H9 (cell line): Measurements from ENCODE around the gene RCHY1. TPM values are rescaled to one million over a fixed set of nuclear protein-coding genes. Genes with fewer than 3 reads are reported as not detected.

Source experiments
- DNase-seq: peaks from one replicate; pipeline ENCODE4 v3.0.0-alpha.2; 2017
- H2AFZ ChIP-seq: one replicate; pipeline ENCODE4 v1.6.1; 2013; ENCODE audit warnings: mild to moderate bottlenecking, low read length, control low read depth, moderate library complexity
- H2AK5ac ChIP-seq: 2 replicates; pipeline ENCODE4 v1.6.1; 2013; ENCODE audit warnings: low read length, control low read depth, mixed read lengths; ENCODE audit not compliant: insufficient read length
- H2BK120ac ChIP-seq: one replicate; pipeline ENCODE4 v1.6.1; 2013; ENCODE audit warnings: low read depth, mild to moderate bottlenecking, low read length, control low read depth, inconsistent platforms; ENCODE audit not compliant: poor library complexity, severe bottlenecking
- H2BK12ac ChIP-seq: 2 replicates; pipeline ENCODE4 v1.6.1; 2013; ENCODE audit warnings: low read length, control low read depth, mixed read lengths, low read depth; ENCODE audit not compliant: insufficient read length
- H2BK15ac ChIP-seq: 2 replicates; pipeline ENCODE4 v1.6.1; 2013; ENCODE audit warnings: low read depth, low read length, control low read depth
- H2BK20ac ChIP-seq: one replicate; pipeline ENCODE4 v1.6.1; 2013; ENCODE audit warnings: low read depth, mild to moderate bottlenecking, low read length, control low read depth, inconsistent platforms; ENCODE audit not compliant: poor library complexity, severe bottlenecking
- H2BK5ac ChIP-seq: 2 replicates; pipeline ENCODE4 v1.6.1; 2013; ENCODE audit warnings: low read length, control low read depth, mixed read lengths; ENCODE audit not compliant: insufficient read length
- H3K14ac ChIP-seq: 2 replicates; pipeline ENCODE4 v1.6.1; 2013; ENCODE audit warnings: low read length, control low read depth; ENCODE audit not compliant: insufficient read depth
- H3K18ac ChIP-seq: 2 replicates; pipeline ENCODE4 v1.6.1; 2013; ENCODE audit warnings: low read depth, mild to moderate bottlenecking, mixed read lengths, low read length, control low read depth; ENCODE audit not compliant: insufficient read length
- H3K23ac ChIP-seq: 2 replicates; pipeline ENCODE4 v1.6.1; 2013; ENCODE audit warnings: low read length, control low read depth, mixed read lengths, low read depth; ENCODE audit not compliant: insufficient read length
- H3K23me2 ChIP-seq: 2 replicates; pipeline ENCODE4 v1.6.1; 2013; ENCODE audit warnings: low read depth, mild to moderate bottlenecking, mixed read lengths, low read length, control low read depth; ENCODE audit not compliant: insufficient read length, poor library complexity, severe bottlenecking
- H3K27ac ChIP-seq: 2 replicates; pipeline ENCODE4 v1.5.1; 2013; ENCODE audit warnings: low read length, control low read depth, mixed read lengths, low read depth; ENCODE audit not compliant: insufficient read length
- H3K27me3 ChIP-seq: 2 replicates; pipeline ENCODE4 v1.6.1; 2013; ENCODE audit warnings: low read length, control low read depth, inconsistent platforms; ENCODE audit not compliant: insufficient read depth
- H3K4ac ChIP-seq: 2 replicates; pipeline ENCODE4 v1.6.1; 2013; ENCODE audit warnings: low read depth, mild to moderate bottlenecking, control low read depth, inconsistent platforms, low read length, moderate library complexity
- H3K4me1 ChIP-seq: 2 replicates; pipeline ENCODE4 v1.6.1; 2013; ENCODE audit warnings: low read length, control low read depth, inconsistent platforms; ENCODE audit not compliant: insufficient read depth
- H3K4me2 ChIP-seq: 2 replicates; pipeline ENCODE4 v1.6.1; 2013; ENCODE audit warnings: low read length, control low read depth, mixed read lengths; ENCODE audit not compliant: insufficient read length, insufficient read depth
- H3K56ac ChIP-seq: 2 replicates; pipeline ENCODE4 v1.6.1; 2013; ENCODE audit warnings: low read depth, mild to moderate bottlenecking, mixed read lengths, low read length, control low read depth; ENCODE audit not compliant: insufficient read length
- H3K79me1 ChIP-seq: 2 replicates; pipeline ENCODE4 v1.6.1; 2013; ENCODE audit warnings: low read depth, mild to moderate bottlenecking, moderate library complexity, low read length, control low read depth, inconsistent platforms; ENCODE audit not compliant: insufficient read depth, poor library complexity, severe bottlenecking
- H3K79me2 ChIP-seq: 2 replicates; pipeline ENCODE4 v1.6.1; 2013; ENCODE audit warnings: low read length, control low read depth, inconsistent platforms; ENCODE audit not compliant: insufficient read depth
- H3K9ac ChIP-seq: 2 replicates; pipeline ENCODE4 v1.6.1; 2013; ENCODE audit warnings: low read length, control low read depth, mixed read lengths; ENCODE audit not compliant: insufficient read length; ENCODE audit errors: extremely low read depth
- H3K9me3 ChIP-seq: one replicate; pipeline ENCODE4 v1.6.1; 2013; ENCODE audit warnings: low read depth, low read length, inconsistent platforms; ENCODE audit not compliant: control insufficient read depth
- H3T11ph ChIP-seq: one replicate; pipeline ENCODE4 v1.6.1; 2013; ENCODE audit warnings: mild to moderate bottlenecking, low read length, control low read depth, inconsistent platforms
- H4K20me1 ChIP-seq: one replicate; pipeline ENCODE4 v1.6.1; 2013; ENCODE audit not compliant: control insufficient read depth, insufficient read length, insufficient read depth
- H4K5ac ChIP-seq: 2 replicates; pipeline ENCODE4 v1.6.1; 2013; ENCODE audit warnings: low read depth, mild to moderate bottlenecking, mixed read lengths, low read length, control low read depth; ENCODE audit not compliant: insufficient read length
- H4K8ac ChIP-seq: replicated peaks from 2 replicates; pipeline ENCODE4 v1.6.1; 2013; ENCODE audit warnings: low read length, control low read depth, mixed read lengths, low read depth; ENCODE audit not compliant: insufficient read length
- H4K91ac ChIP-seq: 2 replicates; pipeline ENCODE4 v1.6.1; 2013; ENCODE audit warnings: low read depth, mild to moderate bottlenecking, moderate library complexity, mixed read lengths, low read length, control low read depth; ENCODE audit not compliant: insufficient read length
- H3K27ac Mint-ChIP-seq, 3 experiments: 2 replicates in 2 of 3; 3 replicates in 1 of 3; pipeline ENCODE4 v1.8.0; 2020 to 2021; ENCODE audit warnings: mixed read lengths in 3 of 3, mild to moderate bottlenecking in 1 of 3, moderate library complexity in 1 of 3
- H3K27me3 Mint-ChIP-seq: 2 replicates; pipeline ENCODE4 v1.8.0; 2021; ENCODE audit warnings: low read depth, mild to moderate bottlenecking, moderate library complexity, mixed read lengths
- H3K36me3 Mint-ChIP-seq, 3 experiments: 2 replicates in 2 of 3; 3 replicates in 1 of 3; pipeline ENCODE4 v1.8.0; 2020 to 2021; ENCODE audit warnings: low read depth in 3 of 3, mixed read lengths in 3 of 3; ENCODE audit not compliant: insufficient read depth in 1 of 3
- H3K4me1 Mint-ChIP-seq, 2 experiments: 2 replicates each; pipeline ENCODE4 v1.8.0; 2020; ENCODE audit warnings: mixed read lengths in 2 of 2
- H3K4me3 Mint-ChIP-seq, 2 experiments: 2 replicates in 1 of 2; 3 replicates in 1 of 2; pipeline ENCODE4 v1.8.0; 2020 to 2021; ENCODE audit warnings: mild to moderate bottlenecking in 2 of 2, mixed read lengths in 2 of 2, moderate library complexity in 1 of 2
- H3K9me3 Mint-ChIP-seq, 2 experiments: 2 replicates in 1 of 2; 3 replicates in 1 of 2; pipeline ENCODE4 v1.8.0; 2020; ENCODE audit warnings: mild to moderate bottlenecking in 2 of 2, mixed read lengths in 2 of 2, moderate library complexity in 1 of 2
- CTCF ChIP-seq: fragments of 200-600 bp; sonication (generic); conservative IDR thresholded peaks from 3 replicates; pipeline ENCODE4 v1.8.0; 2021; ENCODE audit warnings: antibody characterized with exemption, mild to moderate bottlenecking
- WGBS: extraction: QIAGEN DNeasy Blood & Tissue Kit; methylation state at CpG from one replicate; pipeline ENCODE4 v1.1.7; 2013; ENCODE audit warnings: missing lambda C conversion rate, low lambda C conversion rate, mixed read lengths; ENCODE audit not compliant: insufficient read length; ENCODE audit errors: extremely low coverage; 5-methylcytosine and 5-hydroxymethylcytosine counted together
- total RNA-seq: library from RNA; stranded (reverse); gene quantifications from 2 replicates; pipeline ENCODE4 v1.2.1, GENCODE V29; 2021

Gene RCHY1
- total RNA-seq, 1 experiment from 2014 or later, result 47.9 TPM

GRCh38 chr4:75516144-75516543, 1.9 kb upstream of the RCHY1 start:
- Histone ChIP-seq H3K18ac (no peak overlapping the region), H3T11ph (no peak overlapping the region), H3K14ac (no peak overlapping the region), H3K79me2 (peaks cover 3% of the 10 kb centered on the region; the same call in 1 of the 2 replicates), H2BK120ac (no peak overlapping the region), H3K9me3 (no peaks in the 10 kb centered on the region), H4K8ac (no peak overlapping the region), H3K27me3 (no peaks in the 10 kb centered on the region), H3K56ac (no peak overlapping the region), H2BK20ac (no peak overlapping the region), H2AK5ac (no peak overlapping the region), H3K4me1 (peaks cover 8% of the 10 kb centered on the region), H2BK15ac (no peak overlapping the region), H4K91ac (no peak overlapping the region), H3K9ac (no peak overlapping the region), H4K5ac (no peak overlapping the region), H3K4ac (no peak overlapping the region), H3K23ac (no peak overlapping the region), H3K23me2 (peaks cover 13% of the 10 kb centered on the region), H3K27ac (no peak overlapping the region), H3K79me1 (no peaks in the 10 kb centered on the region), H2AFZ (no peak overlapping the region), H2BK12ac (no peak overlapping the region), H4K20me1 (peaks cover 4% of the 10 kb centered on the region), H2BK5ac (no peak overlapping the region), H3K4me2 (no peak overlapping the region)
- no peak for DNase-seq
- H3K27ac Mint-ChIP-seq, result no peak overlapping the region
- H3K27me3 Mint-ChIP-seq, result no peaks in the 10 kb centered on the region
- H3K9me3 Mint-ChIP-seq, result no peaks in the 10 kb centered on the region
- no peak for TF ChIP-seq CTCF
- no peak overlapping the region for H3K4me3 Mint-ChIP-seq
- H3K4me1 Mint-ChIP-seq, result peaks cover 8 to 12% of the 10 kb centered on the region in 2 experiments
- WGBS, result no CpG with 5 or more reads among the region's 1 CpG
- H3K36me3 Mint-ChIP-seq, result peaks cover 10 to 43% (median 36%) of the 10 kb centered on the region in 3 experiments
